SK-N-SH (cell line): ENCODE measurements around the gene DHRSX.

ENCODE experiments used
- CHD2 ChIP-seq: fragments of 150-350 bp; IDR thresholded peaks from 2 replicates; pipeline ENCODE4 v1.6.1; 2018; ENCODE audit warnings: low read length; ENCODE audit not compliant: partially characterized antibody
- EZH2phosphoT487 ChIP-seq: fragments of 200-600 bp; sonication (generic); IDR thresholded peaks from 2 replicates; pipeline ENCODE4 v1.6.1; 2017; ENCODE audit warnings: low read depth, mixed run types, mild to moderate bottlenecking, antibody characterized with exemption, moderate library complexity, borderline replicate concordance
- FOXM1 ChIP-seq: IDR thresholded peaks from 2 replicates; pipeline ENCODE4 v1.4.0; 2012; ENCODE audit warnings: low read depth, mild to moderate bottlenecking
- JUND ChIP-seq: IDR thresholded peaks from 2 replicates; pipeline ENCODE4 v1.4.0; 2012
- POLR2AphosphoS5 ChIP-seq: IDR thresholded peaks from 2 replicates; pipeline ENCODE4 v1.6.1; 2012; ENCODE audit warnings: low read depth, low read length
- RXRA ChIP-seq: IDR thresholded peaks from 2 replicates; pipeline ENCODE4 v1.4.0; 2012; ENCODE audit warnings: low read depth, mild to moderate bottlenecking, borderline replicate concordance
- SIN3A ChIP-seq: IDR thresholded peaks from 2 replicates; pipeline ENCODE4 v1.6.1; 2012; ENCODE audit warnings: low read depth, mild to moderate bottlenecking, low read length, moderate library complexity, borderline replicate concordance
- TEAD4 ChIP-seq: IDR thresholded peaks from 2 replicates; pipeline ENCODE4 v1.4.0; 2012; ENCODE audit warnings: mild to moderate bottlenecking, borderline replicate concordance; ENCODE audit not compliant: insufficient read depth
- YY1 ChIP-seq: IDR thresholded peaks from 2 replicates; pipeline ENCODE4 v1.4.0; 2012; ENCODE audit warnings: low read depth, mild to moderate bottlenecking
- TF ChIP-seq, protein P1 (sequence below): fragments of 200-600 bp; sonication (generic); IDR thresholded peaks from 2 replicates; pipeline ENCODE4 v1.6.1; 2017; ENCODE audit warnings: antibody characterized with exemption, mild to moderate bottlenecking, moderate library complexity
- TF ChIP-seq, protein P2 (sequence below): IDR thresholded peaks from 2 replicates; pipeline ENCODE4 v1.6.1; 2012; ENCODE audit warnings: mild to moderate bottlenecking, low read depth, low read length, moderate library complexity
- TF ChIP-seq, protein P3 (sequence below): IDR thresholded peaks from 2 replicates; pipeline ENCODE4 v1.4.0; 2012; ENCODE audit warnings: low read depth
- TF ChIP-seq, protein P4 (sequence below): fragments of 150-350 bp; IDR thresholded peaks from 2 replicates; pipeline ENCODE4 v1.6.1; 2017; ENCODE audit warnings: antibody characterized with exemption, low read length, low read depth, borderline replicate concordance

DNA sequence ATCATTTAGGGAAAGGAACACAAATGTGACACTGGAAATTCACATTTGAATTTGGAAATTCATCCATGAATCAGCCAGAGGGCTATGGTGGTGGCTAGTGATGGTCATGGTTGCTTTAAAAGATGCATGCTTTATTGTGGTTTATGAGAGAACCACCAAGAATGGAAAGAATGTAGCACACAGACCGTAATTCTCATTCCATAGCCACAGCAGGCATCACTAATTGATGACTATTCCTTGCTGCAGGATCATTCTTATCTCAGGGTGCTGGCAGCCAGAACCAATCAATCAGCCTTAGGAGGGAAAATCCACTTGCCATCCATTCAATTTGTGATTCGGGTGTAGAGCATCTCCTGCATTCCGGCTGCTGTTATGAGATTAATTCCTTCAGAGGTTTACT, 115.6 kb downstream of the DHRSX start:
- TF ChIP-seq YY1 (no peak), TEAD4 (peak; percentile 75), JUND (no peak; the same call in 1 of the 2 replicates), FOXM1 (no peak), CHD2 (no peak), RXRA (no peak), POLR2AphosphoS5 (no peak), SIN3A (0 out of 2 replicates have a peak, but pooled peaks have one; percentile 34), EZH2phosphoT487 (no peak)
- TF ChIP-seq, protein P1, sequence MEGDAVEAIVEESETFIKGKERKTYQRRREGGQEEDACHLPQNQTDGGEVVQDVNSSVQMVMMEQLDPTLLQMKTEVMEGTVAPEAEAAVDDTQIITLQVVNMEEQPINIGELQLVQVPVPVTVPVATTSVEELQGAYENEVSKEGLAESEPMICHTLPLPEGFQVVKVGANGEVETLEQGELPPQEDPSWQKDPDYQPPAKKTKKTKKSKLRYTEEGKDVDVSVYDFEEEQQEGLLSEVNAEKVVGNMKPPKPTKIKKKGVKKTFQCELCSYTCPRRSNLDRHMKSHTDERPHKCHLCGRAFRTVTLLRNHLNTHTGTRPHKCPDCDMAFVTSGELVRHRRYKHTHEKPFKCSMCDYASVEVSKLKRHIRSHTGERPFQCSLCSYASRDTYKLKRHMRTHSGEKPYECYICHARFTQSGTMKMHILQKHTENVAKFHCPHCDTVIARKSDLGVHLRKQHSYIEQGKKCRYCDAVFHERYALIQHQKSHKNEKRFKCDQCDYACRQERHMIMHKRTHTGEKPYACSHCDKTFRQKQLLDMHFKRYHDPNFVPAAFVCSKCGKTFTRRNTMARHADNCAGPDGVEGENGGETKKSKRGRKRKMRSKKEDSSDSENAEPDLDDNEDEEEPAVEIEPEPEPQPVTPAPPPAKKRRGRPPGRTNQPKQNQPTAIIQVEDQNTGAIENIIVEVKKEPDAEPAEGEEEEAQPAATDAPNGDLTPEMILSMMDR, result no peak
- TF ChIP-seq, protein P2, sequence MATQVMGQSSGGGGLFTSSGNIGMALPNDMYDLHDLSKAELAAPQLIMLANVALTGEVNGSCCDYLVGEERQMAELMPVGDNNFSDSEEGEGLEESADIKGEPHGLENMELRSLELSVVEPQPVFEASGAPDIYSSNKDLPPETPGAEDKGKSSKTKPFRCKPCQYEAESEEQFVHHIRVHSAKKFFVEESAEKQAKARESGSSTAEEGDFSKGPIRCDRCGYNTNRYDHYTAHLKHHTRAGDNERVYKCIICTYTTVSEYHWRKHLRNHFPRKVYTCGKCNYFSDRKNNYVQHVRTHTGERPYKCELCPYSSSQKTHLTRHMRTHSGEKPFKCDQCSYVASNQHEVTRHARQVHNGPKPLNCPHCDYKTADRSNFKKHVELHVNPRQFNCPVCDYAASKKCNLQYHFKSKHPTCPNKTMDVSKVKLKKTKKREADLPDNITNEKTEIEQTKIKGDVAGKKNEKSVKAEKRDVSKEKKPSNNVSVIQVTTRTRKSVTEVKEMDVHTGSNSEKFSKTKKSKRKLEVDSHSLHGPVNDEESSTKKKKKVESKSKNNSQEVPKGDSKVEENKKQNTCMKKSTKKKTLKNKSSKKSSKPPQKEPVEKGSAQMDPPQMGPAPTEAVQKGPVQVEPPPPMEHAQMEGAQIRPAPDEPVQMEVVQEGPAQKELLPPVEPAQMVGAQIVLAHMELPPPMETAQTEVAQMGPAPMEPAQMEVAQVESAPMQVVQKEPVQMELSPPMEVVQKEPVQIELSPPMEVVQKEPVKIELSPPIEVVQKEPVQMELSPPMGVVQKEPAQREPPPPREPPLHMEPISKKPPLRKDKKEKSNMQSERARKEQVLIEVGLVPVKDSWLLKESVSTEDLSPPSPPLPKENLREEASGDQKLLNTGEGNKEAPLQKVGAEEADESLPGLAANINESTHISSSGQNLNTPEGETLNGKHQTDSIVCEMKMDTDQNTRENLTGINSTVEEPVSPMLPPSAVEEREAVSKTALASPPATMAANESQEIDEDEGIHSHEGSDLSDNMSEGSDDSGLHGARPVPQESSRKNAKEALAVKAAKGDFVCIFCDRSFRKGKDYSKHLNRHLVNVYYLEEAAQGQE, result no peak
- TF ChIP-seq, protein P3, sequence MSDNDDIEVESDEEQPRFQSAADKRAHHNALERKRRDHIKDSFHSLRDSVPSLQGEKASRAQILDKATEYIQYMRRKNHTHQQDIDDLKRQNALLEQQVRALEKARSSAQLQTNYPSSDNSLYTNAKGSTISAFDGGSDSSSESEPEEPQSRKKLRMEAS, result no peak
- TF ChIP-seq, protein P4, sequence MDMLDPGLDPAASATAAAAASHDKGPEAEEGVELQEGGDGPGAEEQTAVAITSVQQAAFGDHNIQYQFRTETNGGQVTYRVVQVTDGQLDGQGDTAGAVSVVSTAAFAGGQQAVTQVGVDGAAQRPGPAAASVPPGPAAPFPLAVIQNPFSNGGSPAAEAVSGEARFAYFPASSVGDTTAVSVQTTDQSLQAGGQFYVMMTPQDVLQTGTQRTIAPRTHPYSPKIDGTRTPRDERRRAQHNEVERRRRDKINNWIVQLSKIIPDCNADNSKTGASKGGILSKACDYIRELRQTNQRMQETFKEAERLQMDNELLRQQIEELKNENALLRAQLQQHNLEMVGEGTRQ, result no peak
